Peyer's patch (tissue), 4 donors: ENCODE results near the gene ZER1.

Source experiments
- POLR2A ChIP-seq, 2 donors: fragments of 450-650 bp; IDR thresholded peaks; one replicate each; pipeline ENCODE4 v1.5.1; 2017; ENCODE audit warnings: antibody characterized with exemption in 2 of 2, mild to moderate bottlenecking in 2 of 2, moderate library complexity in 2 of 2
- TF ChIP-seq, protein P1 (sequence below), 6 experiments: fragments of 450-650 bp in 4 of 6; fragments of 200-600 bp in 2 of 6; sonication (generic) in 1 of 6; IDR thresholded peaks; one replicate each; pipeline ENCODE4 v1.5.1; 2017 to 2019; ENCODE audit warnings: antibody characterized with exemption in 6 of 6, mild to moderate bottlenecking in 3 of 6, moderate library complexity in 1 of 6

- TF ChIP-seq POLR2A (IDR thresholded peaks at IDR 0.05), result no peak
- TF ChIP-seq, protein P1, sequence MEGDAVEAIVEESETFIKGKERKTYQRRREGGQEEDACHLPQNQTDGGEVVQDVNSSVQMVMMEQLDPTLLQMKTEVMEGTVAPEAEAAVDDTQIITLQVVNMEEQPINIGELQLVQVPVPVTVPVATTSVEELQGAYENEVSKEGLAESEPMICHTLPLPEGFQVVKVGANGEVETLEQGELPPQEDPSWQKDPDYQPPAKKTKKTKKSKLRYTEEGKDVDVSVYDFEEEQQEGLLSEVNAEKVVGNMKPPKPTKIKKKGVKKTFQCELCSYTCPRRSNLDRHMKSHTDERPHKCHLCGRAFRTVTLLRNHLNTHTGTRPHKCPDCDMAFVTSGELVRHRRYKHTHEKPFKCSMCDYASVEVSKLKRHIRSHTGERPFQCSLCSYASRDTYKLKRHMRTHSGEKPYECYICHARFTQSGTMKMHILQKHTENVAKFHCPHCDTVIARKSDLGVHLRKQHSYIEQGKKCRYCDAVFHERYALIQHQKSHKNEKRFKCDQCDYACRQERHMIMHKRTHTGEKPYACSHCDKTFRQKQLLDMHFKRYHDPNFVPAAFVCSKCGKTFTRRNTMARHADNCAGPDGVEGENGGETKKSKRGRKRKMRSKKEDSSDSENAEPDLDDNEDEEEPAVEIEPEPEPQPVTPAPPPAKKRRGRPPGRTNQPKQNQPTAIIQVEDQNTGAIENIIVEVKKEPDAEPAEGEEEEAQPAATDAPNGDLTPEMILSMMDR (IDR thresholded peaks at IDR 0.05), result no peak
These were observed 43.4 kb downstream of the ZER1 start for GRCh38 chr9:128728298-128728697.
